ENCODE results near the gene THRB. TPM values are rescaled to one million over a fixed set of nuclear protein-coding genes. Genes with fewer than 3 reads are reported as not detected.
"Not testable (repeated sequence)": the region's sequence is repeated elsewhere in the genome, so short reads cannot be mapped to it uniquely, and the experiment has no call there.

The THRB gene
- total RNA-seq, 1 donor from 2014 or later, result 30.7 TPM

GRCh38 chr3:24410860-24411259 lies 83.8 kb downstream of the THRB start:
- no peak for DNase-seq (ENCODE audit: low spot score)
- ATAC-seq, result peak; percentile 71

GRCh38 chr3:24407980-24408680 lies 86.5 kb downstream of the THRB start:
- DNase-seq (ENCODE audit: low spot score) (no peak), ATAC-seq (no peak)

GRCh38 chr3:24406900-24407299 lies 87.8 kb downstream of the THRB start:
- DNase-seq (ENCODE audit: low spot score) (peak; percentile 53), ATAC-seq (peak; percentile 90)

GRCh38 chr3:24405057-24405456 lies 89.6 kb downstream of the THRB start:
- no peak for ATAC-seq
- DNase-seq (ENCODE audit: low spot score), result no peak

GRCh38 chr3:24401811-24402185 lies 92.9 kb downstream of the THRB start:
- ATAC-seq, result peak; percentile 35

GRCh38 chr3:24401090-24401810 lies 93.4 kb downstream of the THRB start:
- ATAC-seq, result peak; percentile 77

More at GRCh38 chr3:24401811-24402185, 92.9 kb downstream of the THRB start:
- DNase-seq (ENCODE audit: low spot score), result no peak

GRCh38 chr3:24400450-24400849 lies 94.2 kb downstream of the THRB start:
- no peak for DNase-seq (ENCODE audit: low spot score)
- no peak for ATAC-seq

More at GRCh38 chr3:24401090-24401810, 93.4 kb downstream of the THRB start:
- DNase-seq (ENCODE audit: low spot score), result no peak

GRCh38 chr3:24400015-24400414 lies 94.6 kb downstream of the THRB start:
- ATAC-seq (no peak), DNase-seq (ENCODE audit: low spot score) (no peak)

- ATAC-seq (no peak), DNase-seq (ENCODE audit: low spot score) (no peak)
Measured at GRCh38 chr3:24399614-24400013, 95.0 kb downstream of the THRB start.

- not testable (repeated sequence) for DNase-seq (ENCODE audit: low spot score); ATAC-seq
Measured at GRCh38 chr3:24398712-24399111, 95.9 kb downstream of the THRB start.

GRCh38 chr3:24396338-24396737 lies 98.3 kb downstream of the THRB start:
- no peak for DNase-seq (ENCODE audit: low spot score)

GRCh38 chr3:24394754-24395153 lies 99.9 kb downstream of the THRB start:
- ATAC-seq (peak; percentile 51), DNase-seq (ENCODE audit: low spot score) (no peak)

More at GRCh38 chr3:24396338-24396737, 98.3 kb downstream of the THRB start:
- no peak for ATAC-seq

- DNase-seq (ENCODE audit: low spot score), result no peak
Measured at GRCh38 chr3:24393316-24393715, 101.3 kb downstream of the THRB start.

GRCh38 chr3:24390169-24391130 lies 104.2 kb downstream of the THRB start:
- no peak for DNase-seq (ENCODE audit: low spot score)
- peak; percentile 18 for ATAC-seq

More at GRCh38 chr3:24393316-24393715, 101.3 kb downstream of the THRB start:
- no peak for ATAC-seq

GRCh38 chr3:24389108-24390090 lies 105.3 kb downstream of the THRB start:
- DNase-seq (ENCODE audit: low spot score) (no peak), ATAC-seq (no peak)

- no peak for DNase-seq (ENCODE audit: low spot score)
Measured at GRCh38 chr3:24388611-24389010, 106.0 kb downstream of the THRB start.

GRCh38 chr3:24388159-24388558 lies 106.5 kb downstream of the THRB start:
- DNase-seq (ENCODE audit: low spot score), result no peak
- ATAC-seq, result no peak

More at GRCh38 chr3:24388611-24389010, 106.0 kb downstream of the THRB start:
- ATAC-seq, result peak; percentile 10

GRCh38 chr3:24387493-24387892 lies 107.2 kb downstream of the THRB start:
- ATAC-seq (no peak), DNase-seq (ENCODE audit: low spot score) (no peak)

- ATAC-seq, result no peak
- no peak for DNase-seq (ENCODE audit: low spot score)
Measured at GRCh38 chr3:24387000-24387399, 107.7 kb downstream of the THRB start.

GRCh38 chr3:24386458-24386857 lies 108.2 kb downstream of the THRB start:
- ATAC-seq, result no peak

More at GRCh38 chr3:24386458-24386857, 108.2 kb downstream of the THRB start:
- DNase-seq (ENCODE audit: low spot score), result no peak
